Glomerular visceral epithelial cell (primary cell): ENCODE measurements around the gene COL4A1.

Experiments
- DNase-seq: peaks from one replicate; pipeline ENCODE4 v3.0.0-alpha.2; 2016; ENCODE audit errors: extremely low spot score

COL4A1 gene

DNA sequence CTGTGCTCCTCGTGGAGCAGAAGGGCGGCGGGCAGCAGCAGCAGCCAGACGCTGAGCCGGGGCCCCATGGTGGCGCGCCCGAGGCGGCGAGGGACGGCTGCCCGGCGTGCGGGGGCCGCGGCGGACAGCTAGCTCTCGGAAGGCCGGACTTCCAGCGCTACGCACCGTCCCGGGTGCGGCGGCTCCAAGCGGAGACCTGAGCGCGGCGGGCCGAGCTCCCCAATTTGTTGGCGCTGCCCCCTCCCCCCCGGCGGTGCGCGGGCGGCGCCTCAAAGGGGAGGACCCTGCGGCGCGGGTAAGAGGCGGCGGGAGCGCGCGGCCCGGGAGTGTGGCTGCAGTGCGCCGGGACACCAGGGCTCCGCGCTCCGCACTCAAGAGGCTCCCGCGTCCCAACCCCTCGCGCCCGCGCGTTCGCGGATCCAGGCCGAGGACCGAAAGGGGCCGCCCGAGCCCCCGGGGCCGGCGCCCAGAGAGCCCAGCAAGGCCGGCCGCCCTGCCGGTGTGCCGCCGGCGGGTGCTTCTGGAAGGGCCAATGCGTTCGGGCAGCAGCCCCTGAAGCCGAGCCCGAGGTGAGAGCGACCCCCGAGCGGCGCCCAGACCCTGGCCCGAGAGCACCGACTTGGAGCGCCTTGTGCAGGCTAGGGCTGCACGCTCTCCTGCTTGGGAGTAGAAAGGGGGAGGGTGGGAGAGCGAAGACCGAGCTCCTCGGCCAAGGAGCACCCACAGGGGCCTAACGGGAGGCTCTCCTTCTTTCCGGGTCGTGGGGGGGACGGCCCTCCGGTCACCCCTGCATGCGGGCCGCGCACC lies at the start of gene COL4A1, which contains the start of gene COL4A2:
Gene COL4A1 (minus strand): TSS at position 198 of the 807 bp plus-strand sequence. CDS start 130 bp downstream, at position 68.
Gene COL4A2 (plus strand): TSS at position 325 of the 807 bp plus-strand sequence. CDS start 620 bp downstream, outside the sequence.
- peak; percentile 86 for DNase-seq

DNA sequence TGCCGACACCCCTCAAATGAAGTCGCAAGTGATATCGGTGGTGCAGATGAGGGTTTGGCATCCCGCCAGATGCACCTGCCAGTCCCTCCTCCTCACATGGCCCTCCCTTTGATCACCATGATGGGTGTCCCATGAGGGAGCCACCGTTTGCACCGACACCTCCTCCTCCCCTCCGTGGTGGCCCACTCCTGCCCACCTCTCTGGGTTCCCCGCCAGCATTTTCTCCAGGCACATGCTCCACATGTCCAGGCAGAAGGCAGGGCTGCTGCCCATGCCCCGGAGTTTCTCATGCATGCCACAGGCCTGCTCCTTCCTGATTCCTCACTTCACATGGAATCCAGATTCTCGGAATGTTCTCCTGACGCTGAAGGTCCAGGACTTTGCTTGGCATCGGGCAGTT lies 49.4 kb upstream of the COL4A1 start:
- peak; percentile 49 for DNase-seq

DNA sequence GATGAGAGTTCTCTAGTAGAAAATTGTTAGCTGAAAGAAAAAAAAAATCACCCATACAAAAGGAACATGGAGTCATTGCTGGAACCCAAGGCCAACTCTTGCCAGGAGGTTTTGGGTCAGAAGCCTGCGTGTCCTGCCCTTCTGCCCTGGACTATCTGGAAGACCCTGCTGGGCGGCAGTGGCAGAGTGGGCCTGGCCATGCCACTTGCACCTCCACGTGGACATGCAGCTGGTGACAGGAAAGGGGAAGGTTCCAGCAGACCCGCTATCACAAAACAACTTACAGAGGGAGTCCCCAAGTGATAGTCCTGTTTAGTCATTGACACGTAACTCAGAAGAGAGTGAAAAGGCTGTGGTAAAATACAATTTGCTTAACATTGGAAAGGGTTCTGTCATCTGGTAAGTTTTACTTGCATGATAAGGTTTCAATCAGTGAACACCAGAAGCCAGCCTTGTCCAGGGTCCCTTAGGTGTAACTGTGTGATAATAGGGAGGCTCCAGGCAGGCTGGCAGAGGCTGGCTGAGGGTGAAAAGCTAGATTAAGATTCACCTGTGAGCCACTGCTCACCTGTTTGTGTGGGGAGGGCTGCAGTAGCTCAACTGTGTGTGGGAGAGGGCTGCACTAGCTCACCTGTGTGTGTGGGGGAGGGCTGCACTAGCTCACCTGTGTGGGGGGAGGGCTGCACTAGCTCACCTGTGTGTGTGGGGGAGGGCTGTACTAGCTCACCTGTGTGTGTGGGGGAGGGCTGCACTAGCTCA lies 47.9 kb upstream of the COL4A1 start:
- no peak for DNase-seq

DNA sequence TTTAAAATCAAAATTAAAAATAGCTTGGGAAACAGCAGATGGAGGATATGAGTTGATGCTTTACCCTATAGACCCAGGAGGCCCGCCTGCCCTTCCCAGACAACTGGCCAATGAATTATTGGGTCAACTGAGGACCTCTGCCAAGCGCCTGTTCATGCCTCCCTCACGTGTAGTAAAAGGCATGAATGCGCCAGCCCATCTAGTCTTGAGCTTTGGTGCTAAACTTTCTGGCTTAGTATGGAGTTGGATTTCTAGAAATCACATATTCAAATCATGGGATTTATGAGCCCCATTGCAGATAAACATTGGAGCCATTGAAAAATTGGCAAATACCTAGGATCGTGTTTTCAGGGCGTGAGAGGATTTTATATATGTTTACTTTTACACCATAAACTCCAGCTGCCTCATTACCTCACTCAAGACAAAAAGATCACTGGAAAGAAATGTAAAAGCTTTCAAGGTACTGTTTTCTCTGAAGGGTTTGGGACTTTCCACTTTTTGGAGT lies 47.2 kb upstream of the COL4A1 start:
- no peak for DNase-seq

DNA sequence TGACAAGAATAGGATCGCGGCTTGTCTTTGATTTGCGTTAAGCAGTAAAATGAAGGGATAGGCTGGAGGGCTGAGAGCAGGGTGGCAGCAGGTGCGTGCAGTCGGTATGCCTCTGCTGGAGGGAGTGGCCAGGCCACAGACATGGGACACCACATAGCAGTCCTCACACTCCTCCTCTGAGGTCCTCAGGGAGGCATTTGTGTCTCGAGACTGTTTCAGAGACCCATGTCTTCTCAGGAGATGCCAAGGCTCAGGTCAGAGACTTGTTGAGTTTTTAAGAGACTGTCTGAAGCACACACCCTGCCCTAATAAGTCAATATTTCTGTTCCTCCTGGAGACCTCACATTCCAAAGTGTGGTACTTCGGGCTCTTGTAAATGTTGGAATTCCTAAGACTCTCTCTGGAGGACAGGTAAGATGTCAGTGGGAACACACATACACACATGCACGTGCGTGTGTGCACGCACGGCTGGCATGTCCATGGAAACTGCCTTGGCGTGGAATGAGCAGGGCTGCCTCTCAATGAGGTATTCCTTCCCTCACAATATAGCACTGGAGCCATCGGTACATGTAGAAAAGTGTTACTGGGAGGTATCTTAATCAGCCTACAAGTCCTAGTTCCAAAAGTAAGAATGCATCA lies 46.5 kb upstream of the COL4A1 start:
- DNase-seq, result no peak

DNA sequence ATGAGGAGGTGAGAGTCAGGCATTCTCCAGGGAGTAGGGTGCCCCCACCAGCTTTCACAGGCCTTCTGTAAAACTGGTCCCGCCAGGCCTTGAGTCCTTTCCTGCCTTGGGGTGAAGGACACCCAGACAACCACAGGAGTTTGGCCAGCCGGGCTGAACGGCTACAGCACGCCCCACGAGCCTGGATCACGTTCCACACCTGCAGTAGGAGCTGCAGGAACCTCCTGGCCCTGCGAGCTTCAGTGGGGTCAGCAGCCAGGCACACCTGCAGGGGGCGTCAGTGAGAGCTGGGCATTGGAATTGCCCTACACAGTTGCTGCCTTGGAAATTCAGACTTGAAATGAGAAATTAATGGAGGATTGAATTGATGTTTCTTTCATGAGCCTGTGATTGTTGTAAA lies 45.8 kb upstream of the COL4A1 start:
- no peak for DNase-seq

DNA sequence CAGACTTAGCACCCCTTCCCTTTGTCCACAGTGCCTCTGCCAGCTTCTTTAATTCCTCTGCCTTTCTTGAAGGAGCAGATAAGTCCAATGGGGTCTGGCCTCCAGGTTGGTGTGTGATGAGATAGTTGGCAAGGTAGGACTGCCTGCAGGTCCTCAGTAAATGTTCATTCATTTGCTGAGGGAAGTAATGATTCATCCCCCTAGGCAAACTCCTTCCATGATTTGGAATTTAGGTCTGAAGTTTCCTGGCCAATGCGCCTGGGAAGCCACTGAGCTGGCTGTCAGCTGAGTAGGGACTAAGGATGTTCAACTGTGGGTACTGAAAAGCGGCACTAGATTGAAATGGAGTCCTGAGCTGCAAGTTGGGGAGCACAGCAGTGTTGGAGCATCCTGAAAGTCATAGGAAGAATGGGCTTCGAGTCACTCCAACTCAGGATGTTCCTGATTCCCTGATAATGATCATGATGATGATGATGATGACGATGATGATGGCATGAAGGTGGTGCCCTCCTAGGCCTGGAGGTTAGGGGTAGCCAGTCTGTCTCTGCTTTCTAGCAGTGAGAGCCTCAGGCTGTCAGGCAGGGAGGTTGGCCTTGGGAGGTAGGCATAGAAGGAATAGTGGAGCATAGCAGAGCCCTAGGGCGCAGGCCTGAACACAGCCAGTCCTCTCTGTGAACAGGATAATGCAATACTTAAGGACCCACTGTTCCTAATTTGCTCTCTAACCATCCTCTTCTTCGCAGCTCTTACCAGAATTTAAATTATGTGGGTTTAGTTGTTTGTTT lies 44.9 kb upstream of the COL4A1 start:
- DNase-seq, result no peak

DNA sequence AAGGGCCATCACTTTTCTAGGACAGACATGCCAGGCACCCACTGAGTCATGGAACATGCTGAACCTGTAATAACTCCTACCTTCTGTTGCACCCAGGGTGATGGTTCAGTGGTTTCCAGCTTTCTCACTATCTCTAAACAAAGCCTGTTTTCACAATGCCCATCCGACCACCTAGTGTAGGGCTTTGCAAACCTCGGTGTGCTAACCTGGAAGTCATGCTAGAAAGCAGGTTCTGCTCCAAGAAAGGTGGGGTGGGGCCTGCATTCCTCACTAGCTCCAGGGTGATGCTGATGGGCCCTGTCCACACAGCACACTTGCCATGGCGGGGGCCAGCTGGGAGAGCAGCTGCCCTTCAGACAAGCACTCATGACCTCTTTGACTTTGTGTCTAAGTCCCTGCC lies 43.6 kb upstream of the COL4A1 start:
- DNase-seq, result no peak

DNA sequence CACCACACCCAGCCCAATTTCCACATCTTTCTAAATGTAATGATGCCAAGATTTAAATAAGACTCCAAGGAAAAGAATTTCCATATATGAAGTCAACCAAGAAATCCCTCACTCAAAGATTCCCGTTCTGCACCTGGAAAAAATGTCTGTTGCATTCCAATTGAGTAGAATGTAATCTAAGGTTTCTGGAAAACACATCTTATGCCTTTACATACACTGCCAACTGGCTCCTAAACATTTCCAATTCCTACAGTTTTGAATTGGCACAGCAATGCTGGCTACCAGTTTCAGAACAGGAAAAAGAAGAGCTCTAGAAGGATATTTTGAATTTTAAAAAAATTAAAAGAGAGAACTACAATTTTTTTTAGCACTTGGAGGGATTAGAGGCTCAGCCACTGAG lies 43.1 kb upstream of the COL4A1 start:
- DNase-seq, result no peak

DNA sequence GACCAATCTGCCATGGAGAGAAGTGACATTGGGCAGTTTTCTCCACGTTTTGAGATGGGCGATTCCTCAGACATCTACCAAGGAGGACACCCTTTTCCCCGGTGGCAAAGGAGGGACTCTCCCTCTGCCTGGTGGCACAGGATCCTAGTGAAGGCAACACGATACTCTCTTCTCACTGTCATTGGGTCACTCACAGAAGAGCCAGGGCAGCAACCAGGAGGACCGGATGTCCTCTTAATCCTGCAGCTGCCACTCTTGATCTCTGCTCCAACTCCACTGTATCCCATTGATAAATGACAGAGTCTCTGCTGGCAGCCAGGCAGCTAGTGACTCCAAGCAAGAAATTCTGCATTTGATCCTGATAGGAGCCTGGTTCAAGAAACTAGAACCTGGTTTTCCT lies 42.3 kb upstream of the COL4A1 start:
- no peak for DNase-seq

DNA sequence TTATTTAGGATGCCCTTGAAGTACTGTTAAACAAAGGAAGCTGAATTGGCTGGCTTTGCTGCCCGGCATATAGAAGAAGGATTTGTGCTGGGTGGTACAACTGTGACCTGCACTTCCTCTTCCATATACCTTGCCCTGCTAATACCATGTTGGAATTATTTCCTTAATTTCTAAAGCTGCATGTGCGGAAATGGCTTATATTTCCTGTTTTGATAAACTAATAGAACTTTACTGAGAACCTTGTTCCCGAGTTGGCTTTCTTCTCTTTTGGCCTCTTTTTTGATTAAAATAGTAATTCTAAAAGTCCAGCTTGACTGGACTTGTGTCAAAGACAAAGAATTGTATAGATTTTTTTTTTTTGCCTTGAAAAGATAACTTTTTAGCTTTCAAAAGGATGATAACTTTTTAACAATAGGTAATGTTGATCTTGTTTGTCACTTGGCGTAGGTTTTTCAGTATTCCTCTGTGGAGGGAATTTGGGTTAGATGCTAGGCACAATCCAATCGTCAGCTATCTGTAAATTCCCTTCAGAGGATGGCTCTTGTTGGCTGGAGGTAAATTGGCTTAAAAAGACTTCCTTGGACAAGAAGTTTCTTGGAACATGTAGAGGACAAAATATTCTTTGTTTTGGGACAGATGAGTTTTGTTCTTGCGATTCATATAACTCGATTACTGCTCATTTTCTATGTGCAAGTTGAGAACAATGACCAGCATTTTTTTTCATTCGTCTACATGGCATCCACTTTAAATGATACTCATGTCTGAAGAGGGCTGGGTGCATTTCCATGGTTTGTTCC lies 41.5 kb upstream of the COL4A1 start:
- DNase-seq, result no peak

DNA sequence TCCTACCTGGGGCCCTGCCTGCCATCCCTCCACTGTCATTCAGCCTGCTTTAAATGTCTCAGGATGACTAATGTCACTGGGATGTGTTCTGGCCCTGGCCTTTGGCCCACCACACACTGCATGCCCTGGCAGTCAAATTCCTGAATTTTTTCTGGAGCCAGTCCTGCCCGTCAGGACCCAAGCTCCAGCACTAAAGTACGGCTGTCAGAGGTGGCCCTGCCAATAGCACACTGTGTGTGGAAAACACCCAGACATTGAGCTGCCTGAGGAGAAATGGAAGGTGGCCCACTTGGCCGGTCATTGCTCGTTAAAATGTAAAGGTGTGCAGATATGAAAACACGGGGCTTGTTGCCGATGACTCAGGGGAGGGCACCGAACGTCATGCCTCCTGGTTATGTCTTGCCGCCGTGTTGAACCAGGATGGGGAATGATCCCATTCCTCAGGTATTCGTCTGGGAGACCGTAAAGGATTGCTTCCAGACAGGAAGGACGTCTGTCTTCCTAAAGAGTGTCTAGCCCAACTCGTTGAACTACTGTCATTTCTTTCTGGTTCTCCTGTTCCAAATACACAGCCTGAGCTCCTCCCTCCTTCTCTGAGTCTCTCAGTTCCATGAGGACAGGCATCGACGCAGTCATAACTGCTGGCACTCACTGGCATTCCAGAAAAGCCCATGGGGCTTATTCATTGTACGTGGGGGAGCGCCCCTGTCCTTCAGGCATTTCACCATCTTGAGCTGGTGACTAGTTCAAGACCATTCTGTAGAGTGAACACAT lies 40.8 kb upstream of the COL4A1 start:
- peak; percentile 97 for DNase-seq

DNA sequence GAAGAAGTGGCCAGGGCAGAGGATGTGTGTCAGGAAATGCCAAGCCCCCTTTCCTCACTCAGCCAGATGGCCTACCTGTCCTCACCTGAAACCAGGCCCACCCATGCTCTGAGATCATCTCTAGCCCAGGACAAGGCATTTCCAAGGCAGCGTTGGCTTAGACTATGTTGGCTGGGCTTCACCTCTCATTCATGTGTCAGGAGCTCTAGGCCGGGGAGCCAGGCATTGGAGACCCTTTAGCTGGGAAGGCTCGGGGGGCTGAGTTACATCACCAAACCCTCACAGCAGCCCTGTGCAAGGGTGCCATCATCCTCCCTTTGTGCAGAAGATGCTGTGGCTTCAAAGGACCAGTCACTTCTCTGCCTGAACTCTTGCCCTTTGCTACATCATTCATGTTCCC lies 40.1 kb upstream of the COL4A1 start:
- DNase-seq, result no peak

DNA sequence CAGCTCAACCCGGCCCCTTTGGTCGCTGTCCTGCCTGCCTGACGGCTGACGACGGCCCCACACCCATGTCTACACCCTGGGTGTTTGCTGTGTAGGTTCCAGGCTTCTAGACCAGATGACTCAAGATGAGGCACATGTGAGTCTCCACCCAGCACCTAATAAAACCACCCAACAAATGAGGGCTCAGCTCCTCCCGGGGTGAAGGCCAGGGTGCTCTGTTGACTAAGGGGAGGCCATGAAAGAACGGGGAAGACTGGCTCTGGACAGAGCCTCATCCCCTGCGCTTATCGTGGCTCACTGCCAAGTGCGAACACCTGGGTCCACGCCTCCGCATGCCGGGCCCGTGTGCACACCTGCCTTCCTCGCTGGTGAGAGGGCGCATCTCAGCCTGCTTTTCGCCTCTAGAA lies 39.7 kb upstream of the COL4A1 start:
- no peak for DNase-seq

DNA sequence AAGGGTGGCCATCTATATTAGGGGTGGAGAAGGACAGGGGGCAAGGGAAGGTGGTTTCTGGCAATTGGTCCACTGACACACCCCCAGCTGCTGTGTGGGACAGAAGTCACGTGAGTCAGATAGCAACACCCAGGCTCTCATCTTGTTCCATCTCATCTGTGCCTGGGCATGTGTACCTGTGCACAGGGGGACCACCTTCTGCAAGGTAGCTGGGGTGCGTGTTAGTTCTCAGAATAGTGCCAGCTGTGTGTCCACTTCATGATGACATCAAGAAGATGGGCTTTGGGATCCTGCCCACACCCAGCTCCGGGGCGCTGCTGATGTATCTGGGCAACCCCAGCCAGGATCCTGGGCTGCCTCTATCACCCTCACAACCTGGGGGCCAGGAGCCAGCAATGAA lies 38.7 kb upstream of the COL4A1 start:
- DNase-seq, result no peak

DNA sequence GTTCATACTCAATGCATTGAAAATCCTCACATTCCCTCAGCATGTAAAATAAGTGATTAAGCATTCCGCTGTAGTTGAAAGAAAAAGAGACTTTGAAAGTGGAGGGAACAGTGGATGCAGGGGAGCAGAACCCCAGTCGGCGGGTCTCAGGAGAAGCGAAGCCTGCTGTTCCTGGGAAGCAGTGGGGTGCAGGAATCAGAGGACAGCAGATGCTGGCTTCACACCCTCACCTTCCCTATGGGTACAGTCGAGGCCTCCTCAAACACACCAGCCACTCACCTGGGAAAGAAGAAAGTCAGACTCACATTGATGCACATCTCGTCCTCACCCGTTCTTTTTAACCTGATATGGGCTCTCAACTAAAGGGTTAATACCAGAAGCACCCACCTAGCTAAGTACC lies 38.3 kb upstream of the COL4A1 start:
- DNase-seq, result no peak

DNA sequence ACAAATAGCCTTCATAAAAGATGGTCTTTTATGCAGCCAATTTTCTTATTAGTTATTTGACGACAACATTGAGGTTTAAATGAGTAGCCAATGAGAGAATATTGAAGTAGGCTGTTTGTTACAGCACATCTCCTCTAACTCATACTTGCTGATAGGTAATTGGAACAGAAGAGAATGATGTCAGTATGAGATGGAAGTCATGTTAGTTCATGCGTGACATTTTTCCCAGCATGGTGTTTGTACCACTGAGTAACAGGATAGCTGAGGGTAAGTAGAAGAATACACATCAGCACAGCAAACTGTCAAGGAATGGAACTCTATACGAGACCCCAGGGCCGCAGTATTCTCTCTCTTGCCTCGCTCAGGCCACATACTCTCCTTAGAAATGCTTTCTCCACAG lies 37.4 kb upstream of the COL4A1 start:
- DNase-seq, result no peak

DNA sequence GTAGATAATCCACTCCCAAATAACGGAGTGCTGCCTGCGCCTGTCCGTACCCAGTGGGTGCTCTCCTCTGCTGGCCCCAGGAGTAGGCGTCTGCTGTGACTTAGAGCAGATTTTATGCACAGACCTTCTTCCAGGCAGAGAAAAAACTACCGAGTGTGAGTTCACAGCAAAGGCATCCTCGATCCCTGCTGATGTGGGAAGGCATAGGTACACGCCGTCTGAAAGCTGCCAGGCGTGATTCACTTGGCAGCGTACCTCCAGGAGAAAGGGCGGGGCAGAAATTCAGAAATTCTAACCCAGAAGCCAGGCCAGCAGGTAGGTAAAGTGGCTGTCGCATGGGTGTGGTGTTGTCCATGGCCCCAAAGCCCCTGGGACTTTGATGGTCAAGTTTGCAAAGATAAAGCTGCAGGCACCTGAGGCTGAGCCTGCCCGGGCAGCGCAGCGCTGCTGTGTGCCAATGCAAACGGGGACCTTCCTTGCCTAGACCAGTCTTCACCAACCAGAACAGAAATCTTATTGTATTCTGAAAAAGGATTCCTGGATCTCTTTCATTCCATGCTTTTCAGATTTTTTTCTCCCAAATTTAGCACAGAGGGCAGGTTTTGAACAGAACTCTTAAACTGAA lies 36.4 kb upstream of the COL4A1 start:
- no peak for DNase-seq

DNA sequence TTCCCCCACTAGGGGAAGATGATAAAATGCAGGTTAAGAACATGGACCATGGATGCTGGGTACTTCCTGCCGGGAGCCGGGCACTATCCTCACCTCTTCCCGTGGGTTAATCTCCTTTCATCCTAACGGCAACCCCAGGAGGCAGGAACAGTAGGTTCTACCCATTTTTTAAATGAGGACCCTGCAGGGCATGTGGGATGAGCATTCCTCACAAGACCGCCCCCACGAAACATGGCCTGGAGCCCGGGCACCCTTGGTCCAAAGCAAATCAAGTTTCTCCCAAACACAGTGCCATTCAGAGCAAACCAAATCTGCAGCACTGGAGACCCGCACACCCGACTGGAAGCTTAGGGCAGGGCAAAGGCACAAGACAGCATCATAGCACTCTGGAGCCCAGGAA lies 35.5 kb upstream of the COL4A1 start:
- DNase-seq, result no peak
